Glutamatergic neuron (in vitro differentiated cells): ENCODE measurements around the gene SPRED1. TPM values are rescaled to one million over a fixed set of nuclear protein-coding genes. Genes with fewer than 3 reads are reported as not detected.

Source experiments
- DNase-seq: peaks from one replicate; pipeline ENCODE4 v3.0.0; 2022
- H3K27ac Mint-ChIP-seq: one replicate; pipeline ENCODE4 v1.8.0; 2020; ENCODE audit warnings: mild to moderate bottlenecking, mixed read lengths, inconsistent platforms; ENCODE audit not compliant: unreplicated experiment
- H3K27me3 Mint-ChIP-seq: one replicate; pipeline ENCODE4 v1.8.0; 2020; ENCODE audit warnings: mild to moderate bottlenecking, moderate library complexity, mixed read lengths, inconsistent platforms; ENCODE audit not compliant: unreplicated experiment
- H3K36me3 Mint-ChIP-seq: one replicate; pipeline ENCODE4 v1.8.0; 2020; ENCODE audit warnings: mild to moderate bottlenecking, mixed read lengths, inconsistent platforms; ENCODE audit not compliant: unreplicated experiment
- H3K4me1 Mint-ChIP-seq: one replicate; pipeline ENCODE4 v1.8.0; 2020; ENCODE audit warnings: mild to moderate bottlenecking, low read depth, mixed read lengths, inconsistent platforms; ENCODE audit not compliant: unreplicated experiment
- H3K4me3 Mint-ChIP-seq: one replicate; pipeline ENCODE4 v1.8.0; 2020; ENCODE audit warnings: mild to moderate bottlenecking, mixed read lengths, inconsistent platforms; ENCODE audit not compliant: unreplicated experiment
- H3K9me3 Mint-ChIP-seq: one replicate; pipeline ENCODE4 v1.8.0; 2020; ENCODE audit warnings: mild to moderate bottlenecking, moderate library complexity, mixed read lengths, inconsistent platforms; ENCODE audit not compliant: unreplicated experiment
- total RNA-seq: library from RNA; stranded (reverse); fragmentation: NEBNext Ultra II Directional; extraction: Animal tissue kit (Norgen Biotek cat#: 25700); gene quantifications from one replicate; pipeline ENCODE4 v1.2.1, GENCODE V29; 2021; ENCODE audit not compliant: unreplicated experiment
- TF ChIP-seq, protein P1 (sequence below): fragments of 200-600 bp; sonication (generic); IDR thresholded peaks from one replicate; pipeline ENCODE4 v1.5.0; 2021; ENCODE audit not compliant: partially characterized antibody, unreplicated experiment

Gene SPRED1
- total RNA-seq, 1 donor from 2014 or later, result 2.4 TPM

GRCh38 chr15:38208779-38209178 is 43.9 kb upstream of the SPRED1 start:
- TF ChIP-seq, protein P1, sequence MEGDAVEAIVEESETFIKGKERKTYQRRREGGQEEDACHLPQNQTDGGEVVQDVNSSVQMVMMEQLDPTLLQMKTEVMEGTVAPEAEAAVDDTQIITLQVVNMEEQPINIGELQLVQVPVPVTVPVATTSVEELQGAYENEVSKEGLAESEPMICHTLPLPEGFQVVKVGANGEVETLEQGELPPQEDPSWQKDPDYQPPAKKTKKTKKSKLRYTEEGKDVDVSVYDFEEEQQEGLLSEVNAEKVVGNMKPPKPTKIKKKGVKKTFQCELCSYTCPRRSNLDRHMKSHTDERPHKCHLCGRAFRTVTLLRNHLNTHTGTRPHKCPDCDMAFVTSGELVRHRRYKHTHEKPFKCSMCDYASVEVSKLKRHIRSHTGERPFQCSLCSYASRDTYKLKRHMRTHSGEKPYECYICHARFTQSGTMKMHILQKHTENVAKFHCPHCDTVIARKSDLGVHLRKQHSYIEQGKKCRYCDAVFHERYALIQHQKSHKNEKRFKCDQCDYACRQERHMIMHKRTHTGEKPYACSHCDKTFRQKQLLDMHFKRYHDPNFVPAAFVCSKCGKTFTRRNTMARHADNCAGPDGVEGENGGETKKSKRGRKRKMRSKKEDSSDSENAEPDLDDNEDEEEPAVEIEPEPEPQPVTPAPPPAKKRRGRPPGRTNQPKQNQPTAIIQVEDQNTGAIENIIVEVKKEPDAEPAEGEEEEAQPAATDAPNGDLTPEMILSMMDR, result no peak
- Mint-ChIP-seq H3K4me1 (no peaks in the 10 kb centered on the region), H3K36me3 (no peaks in the 10 kb centered on the region), H3K27ac (no peak overlapping the region), H3K9me3 (peaks cover 2% of the 10 kb centered on the region), H3K27me3 (peaks cover 2% of the 10 kb centered on the region), H3K4me3 (no peak overlapping the region)
- no peak for DNase-seq

DNA sequence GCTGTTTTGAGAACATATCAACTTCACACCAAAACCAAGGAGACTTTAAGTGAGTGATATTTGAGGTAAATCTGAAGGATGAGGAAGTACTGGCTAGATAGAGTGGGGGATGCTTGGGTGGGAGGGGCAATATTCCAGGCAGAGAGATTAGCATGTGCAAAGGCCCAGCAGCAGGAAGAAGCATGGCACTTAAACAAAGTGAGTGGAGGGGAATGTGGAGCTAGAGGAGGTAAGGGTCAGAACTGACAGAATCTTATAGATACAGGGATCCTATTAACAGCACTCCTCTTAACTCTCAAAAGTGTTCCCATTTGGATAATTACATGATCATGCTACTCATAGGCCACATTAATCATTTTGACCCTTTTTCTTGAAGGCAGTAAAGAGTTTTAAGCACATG is 41.4 kb upstream of the SPRED1 start:
- H3K27me3 Mint-ChIP-seq, result peaks cover 2% of the 10 kb centered on the region
- no peaks in the 10 kb centered on the region for H3K36me3 Mint-ChIP-seq
- no peak overlapping the region for H3K27ac Mint-ChIP-seq
- H3K4me3 Mint-ChIP-seq, result no peak overlapping the region
- no peak for DNase-seq
- TF ChIP-seq, protein P1, result no peak
- H3K4me1 Mint-ChIP-seq, result no peaks in the 10 kb centered on the region
- H3K9me3 Mint-ChIP-seq, result peaks cover 2% of the 10 kb centered on the region

DNA sequence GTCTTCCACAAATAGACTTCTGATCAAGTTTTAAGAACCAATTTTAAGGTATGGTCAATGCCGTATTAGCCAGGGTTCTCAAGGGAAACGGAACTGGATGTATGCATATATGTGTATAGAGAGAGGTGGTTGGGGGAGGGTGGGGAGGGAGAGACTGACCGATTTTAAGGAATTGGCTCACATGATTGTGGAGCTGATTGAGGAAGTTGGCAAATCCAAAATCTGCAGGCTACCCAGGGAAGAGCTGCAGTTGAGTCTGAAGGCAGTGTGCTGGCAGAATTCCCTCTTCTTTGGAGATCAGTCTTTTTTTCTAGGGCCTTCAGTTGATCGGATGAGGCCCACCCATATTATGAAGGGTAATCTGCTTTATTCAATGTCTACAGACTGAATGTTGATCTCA is 40.8 kb upstream of the SPRED1 start:
- H3K4me1 Mint-ChIP-seq, result no peaks in the 10 kb centered on the region
- H3K27me3 Mint-ChIP-seq, result peaks cover 2% of the 10 kb centered on the region
- no peak overlapping the region for H3K27ac Mint-ChIP-seq
- no peak for DNase-seq
- H3K36me3 Mint-ChIP-seq, result no peaks in the 10 kb centered on the region
- H3K9me3 Mint-ChIP-seq, result peaks cover 2% of the 10 kb centered on the region
- TF ChIP-seq, protein P1, result no peak
- no peak overlapping the region for H3K4me3 Mint-ChIP-seq

- H3K9me3 Mint-ChIP-seq, result peaks cover 2% of the 10 kb centered on the region
- no peak overlapping the region for H3K27ac Mint-ChIP-seq
- no peaks in the 10 kb centered on the region for H3K36me3 Mint-ChIP-seq
- H3K27me3 Mint-ChIP-seq, result peaks cover 2% of the 10 kb centered on the region
- TF ChIP-seq, protein P1, result no peak
- no peaks in the 10 kb centered on the region for H3K4me1 Mint-ChIP-seq
- no peak for DNase-seq
- no peak overlapping the region for H3K4me3 Mint-ChIP-seq
Observed at GRCh38 chr15:38212729-38213351, 39.8 kb upstream of the SPRED1 start.

DNA sequence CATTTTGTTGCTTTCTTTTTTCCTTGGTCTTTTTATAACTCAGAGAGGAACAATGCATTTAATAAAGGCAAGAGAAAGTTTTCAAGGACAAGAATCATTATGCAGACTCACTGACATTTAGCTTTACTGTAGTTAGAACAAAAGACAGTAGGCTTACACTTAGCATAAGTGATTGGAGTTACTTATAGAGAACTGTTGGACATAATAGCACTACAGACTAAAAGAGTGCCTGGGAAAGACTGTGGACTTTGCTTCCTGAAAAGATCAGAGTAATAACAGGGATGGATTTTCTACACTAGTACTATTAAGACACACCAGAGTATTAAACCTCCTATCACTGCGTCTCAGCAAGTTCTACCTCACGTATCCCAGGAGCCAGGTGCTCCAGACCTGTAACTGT is 39.3 kb upstream of the SPRED1 start:
- no peaks in the 10 kb centered on the region for H3K36me3 Mint-ChIP-seq
- H3K4me3 Mint-ChIP-seq, result no peak overlapping the region
- no peak for DNase-seq
- H3K4me1 Mint-ChIP-seq, result no peaks in the 10 kb centered on the region
- H3K27me3 Mint-ChIP-seq, result peaks cover 2% of the 10 kb centered on the region
- TF ChIP-seq, protein P1, result no peak
- H3K27ac Mint-ChIP-seq, result no peak overlapping the region
- peaks cover 2% of the 10 kb centered on the region for H3K9me3 Mint-ChIP-seq
